Measurements from ENCODE around the gene MGST3. TPM values are rescaled to one million over a fixed set of nuclear protein-coding genes. Genes with fewer than 3 reads are reported as not detected.
"Not testable (repeated sequence)": the region's sequence is repeated elsewhere in the genome, so short reads cannot be mapped to it uniquely, and the experiment has no call there.

MGST3 gene
- polyA plus RNA-seq, 1 of the 3 experiments (the other 2 are of a cell fraction), result 270 TPM

DNA sequence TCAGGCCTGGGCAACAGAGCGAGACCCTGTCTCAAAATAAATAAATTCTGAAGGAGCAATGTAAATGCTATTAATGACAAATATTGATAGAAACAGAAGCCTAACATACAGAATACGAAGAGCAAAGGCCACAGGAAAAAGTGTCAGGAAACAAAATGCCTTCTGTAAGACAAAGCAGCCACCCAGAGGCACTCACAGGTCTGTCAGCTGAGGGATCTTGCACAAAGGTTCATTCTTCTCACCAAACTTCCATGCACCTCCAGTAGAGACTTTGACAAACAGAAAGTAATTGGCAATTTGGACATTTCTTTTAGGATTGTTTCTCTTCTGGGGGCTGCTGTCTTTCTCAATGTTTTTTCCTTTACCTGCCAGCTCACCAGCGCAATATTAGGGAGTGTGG, 68.5 kb downstream of the MGST3 start:
- Histone ChIP-seq H3K36me3 (replicated peaks in 1 of 2; ENCODE audit: control insufficient read depth in 1 of 2, insufficient read depth in 2 of 2, low read length in 1 of 2) (no peaks in the 10 kb centered on the region), H3K9me3 (no peaks in the 10 kb centered on the region), H3K27me3 (ENCODE audit: insufficient read depth) (no peaks in the 10 kb centered on the region), H4K20me1 (ENCODE audit: insufficient read depth) (no peaks in the 10 kb centered on the region; the same call in 1 of the 2 replicates), H2AFZ (ENCODE audit: low read depth) (no peak overlapping the region), H3K27ac (ENCODE audit: low read depth in 2 of 2, low read length in 1 of 2) (no peak overlapping the region), H3K9me2 (no peaks in the 10 kb centered on the region), H3K79me2 (ENCODE audit: insufficient read depth) (peaks cover 34% of the 10 kb centered on the region), H3K9ac (no peak overlapping the region), H3K4me2 (no peak overlapping the region), H3F3A (replicated peaks; ENCODE audit: insufficient read depth) (peaks cover 23% of the 10 kb centered on the region), H3K4me1 (ENCODE audit: control insufficient read depth in 1 of 2, insufficient read depth in 2 of 2, low read depth in 1 of 2, low read length in 1 of 2) (peaks cover 0 to 12% of the 10 kb centered on the region in 2 experiments; a peak in 2 of 4 replicates), H3K4me3 (ENCODE audit: low read depth in 2 of 2, low read length in 1 of 2) (no peak overlapping the region)
- no peak for TF ChIP-seq GATA2 (CRISPR knock-in tag; IDR thresholded peaks at IDR 0.05)
- TF ChIP-seq CHD2 (IDR thresholded peaks at IDR 0.05; ENCODE audit: low read length, partially characterized antibody), result no peak
- TF ChIP-seq SIN3A (IDR thresholded peaks at IDR 0.05; ENCODE audit: borderline replicate concordance, low read depth, low read length), result no peak
- CTCF ChIA-PET, result interaction anchor here (1.0 kb wide), 1 partner anchor 19 kb away, joined by 5 read pairs; no protein-coding TSS in a partner anchor
- 96% methylated on average over 3 of the region's 3 CpGs for WGBS (ENCODE audit: low lambda C conversion rate)
- DNase-seq, result no peak
- POLR2A ChIA-PET, result interaction anchor here (0.6 kb wide), 1 partner anchor 9 kb away, joined by 4 read pairs; no protein-coding TSS in a partner anchor

DNA sequence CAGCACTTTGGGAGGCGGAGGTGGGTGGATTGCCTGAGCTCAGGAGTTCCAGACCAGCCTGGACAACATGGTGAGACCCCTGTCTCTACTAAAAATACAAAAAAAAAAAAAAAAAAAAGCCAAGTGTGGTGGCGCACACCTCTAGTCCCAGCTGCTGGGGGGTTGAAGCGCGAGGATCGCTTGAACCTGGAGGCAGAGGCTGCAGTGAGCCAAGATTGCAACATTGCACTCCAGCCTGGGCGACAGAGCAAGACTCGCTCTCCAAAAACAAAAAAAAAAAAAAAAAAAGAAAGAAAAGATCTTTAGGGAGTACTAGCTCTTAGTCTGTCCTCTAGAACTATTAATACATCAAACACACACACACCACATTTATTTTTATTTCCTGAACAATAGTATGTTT, 70.9 kb downstream of the MGST3 start:
- H3K9ac ChIP-seq; POLR2A ChIA-PET; H3K9me2 ChIP-seq; H3K36me3 ChIP-seq (replicated peaks in 1 of 2; ENCODE audit: control insufficient read depth in 1 of 2, insufficient read depth in 2 of 2, low read length in 1 of 2); H3K4me2 ChIP-seq; H4K20me1 ChIP-seq (ENCODE audit: insufficient read depth); CTCF ChIA-PET; H2AFZ ChIP-seq (ENCODE audit: low read depth); DNase-seq; H3K27me3 ChIP-seq (ENCODE audit: insufficient read depth); H3K4me3 ChIP-seq (ENCODE audit: low read depth in 2 of 2, low read length in 1 of 2); H3K27ac ChIP-seq (ENCODE audit: low read depth in 2 of 2, low read length in 1 of 2); H3K9me3 ChIP-seq; H3K4me1 ChIP-seq (ENCODE audit: control insufficient read depth in 1 of 2, insufficient read depth in 2 of 2, low read depth in 1 of 2, low read length in 1 of 2): not testable (repeated sequence)
- H3F3A ChIP-seq (replicated peaks; ENCODE audit: insufficient read depth), result peaks cover 14% of the 10 kb centered on the region
- peaks cover 11% of the 10 kb centered on the region for H3K79me2 ChIP-seq (ENCODE audit: insufficient read depth)
- 93% methylated on average over 7 of the region's 7 CpGs for WGBS (ENCODE audit: low lambda C conversion rate)

DNA sequence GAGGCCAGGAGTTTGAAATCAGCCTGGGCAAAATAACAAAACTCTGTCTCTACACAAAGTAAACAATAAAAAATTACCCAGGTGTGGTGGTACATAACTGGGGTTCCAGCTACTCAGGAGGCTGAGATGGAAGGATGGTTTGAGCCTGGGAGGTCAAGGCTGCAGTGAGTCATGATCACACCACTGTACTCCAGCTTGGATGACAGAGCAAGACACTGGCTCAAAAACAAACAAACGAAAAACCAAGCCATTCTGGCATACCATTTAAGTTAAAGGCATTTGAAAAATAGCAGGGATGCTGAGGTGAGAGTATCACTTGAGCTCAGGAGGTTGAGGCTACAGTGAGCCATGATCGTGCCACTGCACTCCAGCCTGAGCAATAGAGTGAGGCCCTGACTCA, 72.6 kb downstream of the MGST3 start:
- no peaks in the 10 kb centered on the region; the same call in 1 of the 2 replicates for H3K27me3 ChIP-seq (ENCODE audit: insufficient read depth)
- no peak overlapping the region for H3K9ac ChIP-seq
- H4K20me1 ChIP-seq (ENCODE audit: insufficient read depth), result no peaks in the 10 kb centered on the region
- no peaks in the 10 kb centered on the region for H3K9me3 ChIP-seq
- no peak overlapping the region for H3K4me2 ChIP-seq
- no peak overlapping the region for H3K4me3 ChIP-seq (ENCODE audit: low read depth in 2 of 2, low read length in 1 of 2)
- no peak overlapping the region for H2AFZ ChIP-seq (ENCODE audit: low read depth)
- no peaks in the 10 kb centered on the region for H3K36me3 ChIP-seq (replicated peaks in 1 of 2; ENCODE audit: control insufficient read depth in 1 of 2, insufficient read depth in 2 of 2, low read length in 1 of 2)
- no peak overlapping the region for H3K27ac ChIP-seq (ENCODE audit: low read depth in 2 of 2, low read length in 1 of 2)
- 76% methylated on average over 2 of the region's 2 CpGs for WGBS (ENCODE audit: low lambda C conversion rate)
- TF ChIP-seq, protein P1, sequence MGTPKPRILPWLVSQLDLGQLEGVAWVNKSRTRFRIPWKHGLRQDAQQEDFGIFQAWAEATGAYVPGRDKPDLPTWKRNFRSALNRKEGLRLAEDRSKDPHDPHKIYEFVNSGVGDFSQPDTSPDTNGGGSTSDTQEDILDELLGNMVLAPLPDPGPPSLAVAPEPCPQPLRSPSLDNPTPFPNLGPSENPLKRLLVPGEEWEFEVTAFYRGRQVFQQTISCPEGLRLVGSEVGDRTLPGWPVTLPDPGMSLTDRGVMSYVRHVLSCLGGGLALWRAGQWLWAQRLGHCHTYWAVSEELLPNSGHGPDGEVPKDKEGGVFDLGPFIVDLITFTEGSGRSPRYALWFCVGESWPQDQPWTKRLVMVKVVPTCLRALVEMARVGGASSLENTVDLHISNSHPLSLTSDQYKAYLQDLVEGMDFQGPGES (IDR thresholded peaks at IDR 0.05; ENCODE audit: low read depth, low read length), result no peak
- TF ChIP-seq, protein P2, sequence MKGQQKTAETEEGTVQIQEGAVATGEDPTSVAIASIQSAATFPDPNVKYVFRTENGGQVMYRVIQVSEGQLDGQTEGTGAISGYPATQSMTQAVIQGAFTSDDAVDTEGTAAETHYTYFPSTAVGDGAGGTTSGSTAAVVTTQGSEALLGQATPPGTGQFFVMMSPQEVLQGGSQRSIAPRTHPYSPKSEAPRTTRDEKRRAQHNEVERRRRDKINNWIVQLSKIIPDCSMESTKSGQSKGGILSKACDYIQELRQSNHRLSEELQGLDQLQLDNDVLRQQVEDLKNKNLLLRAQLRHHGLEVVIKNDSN (IDR thresholded peaks at IDR 0.05; ENCODE audit: borderline replicate concordance, low read depth), result no peak
- no peak for DNase-seq
- H3F3A ChIP-seq (replicated peaks; ENCODE audit: insufficient read depth), result peaks cover 2% of the 10 kb centered on the region
- H3K4me1 ChIP-seq (ENCODE audit: control insufficient read depth in 1 of 2, insufficient read depth in 2 of 2, low read depth in 1 of 2, low read length in 1 of 2), result no peaks in the 10 kb centered on the region
- H3K9me2 ChIP-seq, result no peaks in the 10 kb centered on the region
- ChIA-PET CTCF (interaction anchor here (1.0 to 1.2 kb wide), 2 partner anchors 8 to 461 kb away, joined by 3 to 4 read pairs; no protein-coding TSS in a partner anchor), POLR2A (no interaction called here)
- no peaks in the 10 kb centered on the region for H3K79me2 ChIP-seq (ENCODE audit: insufficient read depth)

Other genes starting within 250 kb of the MGST3 start
- gene RXRG, start 186.1 kb upstream of the MGST3 start, polyA plus RNA-seq (2012; rRNA removed), result not detected in 2 replicates
- gene LRRC52, start 87.2 kb upstream of the MGST3 start, polyA plus RNA-seq (2012; rRNA removed), result not detected in 2 replicates
- gene ALDH9A1, start 67.3 kb downstream of the MGST3 start, polyA plus RNA-seq (2012; rRNA removed), result 31.3 and 45.0 TPM in 2 replicates
- 54.4 and 114 TPM in 2 replicates for gene TMCO1, start 137.6 kb downstream of the MGST3 start, polyA plus RNA-seq (2012; rRNA removed)
- 50.1 and 53.7 TPM in 2 replicates for gene UCK2, start 196.4 kb downstream of the MGST3 start, polyA plus RNA-seq (2012; rRNA removed)